ENCODE results near the gene GRID2IP.

GRCh38 chr7:6578114-6579084, 27.1 kb upstream of the GRID2IP start:
- TF ChIP-seq ZBTB11 (CRISPR knock-in tag; IDR thresholded peaks at IDR 0.05) (no peak), CTCF (IDR thresholded peaks at IDR 0.05 in 2 of 3, conservative IDR thresholded peaks at IDR 0.05 in 1 of 3; ENCODE audit: control insufficient read depth in 2 of 3, extremely low read depth in 1 of 3, insufficient read depth in 1 of 3, low read depth in 3 of 3, low read length in 3 of 3) (no peak), ATF3 (IDR thresholded peaks at IDR 0.05; ENCODE audit: borderline replicate concordance, extremely low read depth, low read depth, low read length) (no peak), POLR2AphosphoS5 (IDR thresholded peaks at IDR 0.05; ENCODE audit: low read length) (no peak), SIN3A (IDR thresholded peaks at IDR 0.05; ENCODE audit: low read depth, low read length) (no peak), HDAC2 (IDR thresholded peaks at IDR 0.05) (no peak), EP300 (IDR thresholded peaks at IDR 0.05; ENCODE audit: borderline replicate concordance in 1 of 2, control insufficient read depth in 1 of 2, low read depth in 2 of 2, low read length in 2 of 2) (no peak), FOXM1 (IDR thresholded peaks at IDR 0.05; ENCODE audit: low read depth, low read length) (no peak), PAX8 (IDR thresholded peaks at IDR 0.05) (no peak), YY1 (IDR thresholded peaks at IDR 0.05; ENCODE audit: low read depth, low read length) (no peak), SRF (IDR thresholded peaks at IDR 0.05; ENCODE audit: low read depth in 2 of 2, low read length in 2 of 2) (no peak), GABPA (IDR thresholded peaks at IDR 0.05; ENCODE audit: low read depth) (no peak), SP1 (IDR thresholded peaks at IDR 0.05; ENCODE audit: low read depth, low read length) (no peak), TAF1 (IDR thresholded peaks at IDR 0.05; ENCODE audit: borderline replicate concordance, low read depth, low read length) (no peak)

Measured in GM12878 (cell line).